ENCODE data around the gene TMEM106C.
A peak's percentile ranks its signal among the peaks of the same experiment; 100 is the strongest.
"Not testable (repeated sequence)": the region's sequence is repeated elsewhere in the genome, so short reads cannot be mapped to it uniquely, and the experiment has no call there.

TMEM106C gene

GRCh38 chr12:47949441-47950341 is 13.7 kb upstream of the TMEM106C start:
- peak; percentile 43 for FAIRE-seq

GRCh38 chr12:47950856-47951468 is 12.4 kb upstream of the TMEM106C start:
- FAIRE-seq, result no peak

- no peak for FAIRE-seq
Measured at GRCh38 chr12:47954058-47954457, 9.3 kb upstream of the TMEM106C start.

GRCh38 chr12:47954467-47955045 is 8.8 kb upstream of the TMEM106C start:
- FAIRE-seq, result no peak

- FAIRE-seq, result no peak
Measured at GRCh38 chr12:47955059-47955458, 8.3 kb upstream of the TMEM106C start.

- not testable (repeated sequence) for FAIRE-seq
Measured at GRCh38 chr12:47957671-47958070, 5.7 kb upstream of the TMEM106C start.

- FAIRE-seq, result no peak
Measured at GRCh38 chr12:47962198-47962597, 1.2 kb upstream of the TMEM106C start.

GRCh38 chr12:47964106-47964728 is 821 bp downstream of the TMEM106C start:
- no peak for FAIRE-seq

GRCh38 chr12:47965581-47965980 is 2.2 kb downstream of the TMEM106C start:
- FAIRE-seq, result no peak

GRCh38 chr12:47967461-47968321 is 4.3 kb downstream of the TMEM106C start:
- no peak for FAIRE-seq

GRCh38 chr12:47969845-47970244 is 6.4 kb downstream of the TMEM106C start:
- no peak for FAIRE-seq

GRCh38 chr12:47970843-47971242 is 7.4 kb downstream of the TMEM106C start:
- FAIRE-seq, result no peak

- no peak for FAIRE-seq
Measured at GRCh38 chr12:47972895-47973294, 9.5 kb downstream of the TMEM106C start.

GRCh38 chr12:47973870-47974269 is 10.5 kb downstream of the TMEM106C start:
- FAIRE-seq, result no peak

GRCh38 chr12:47975036-47975620 is 11.7 kb downstream of the TMEM106C start:
- no peak for FAIRE-seq

GRCh38 chr12:47975816-47976215 is 12.4 kb downstream of the TMEM106C start:
- no peak for FAIRE-seq

- FAIRE-seq, result no peak
Measured at GRCh38 chr12:47977046-47977771, 13.8 kb downstream of the TMEM106C start.

GRCh38 chr12:47977772-47978597 is 14.6 kb downstream of the TMEM106C start:
- no peak for FAIRE-seq

GRCh38 chr12:47978598-47978873 is 15.1 kb downstream of the TMEM106C start:
- FAIRE-seq, result no peak

GRCh38 chr12:47979166-47979565 is 15.8 kb downstream of the TMEM106C start:
- FAIRE-seq, result no peak

GRCh38 chr12:47979686-47980085 is 16.3 kb downstream of the TMEM106C start:
- no peak for FAIRE-seq

Measured in A204.1 (cell line).